ENCODE data around the gene SEC14L1.

The SEC14L1 gene

GRCh38 chr17:77213778-77214132 is 73.0 kb downstream of the SEC14L1 start:
- WGBS = 95% methylated on average over 17 of the region's 17 CpGs
- H3K4ac ChIP-seq (ENCODE audit: low read depth in 1 of 2, low read length in 2 of 2) = no peak overlapping the region
- H3K27ac ChIP-seq (ENCODE audit: low read length, poor library complexity, severe bottlenecking) = no peak overlapping the region
- no peak overlapping the region for H3K18ac ChIP-seq (ENCODE audit: low read depth in 1 of 2, low read length in 2 of 2)
- H4K8ac ChIP-seq (ENCODE audit: low read length) = no peak overlapping the region
- no peak overlapping the region for H3K23ac ChIP-seq (ENCODE audit: low read length in 2 of 2)
- H3K4me2 ChIP-seq (ENCODE audit: low read length, poor library complexity, severe bottlenecking) = no peak overlapping the region
- H3K4me3 ChIP-seq (ENCODE audit: insufficient read depth in 1 of 2, low read depth in 1 of 2, low read length in 2 of 2) = no peak overlapping the region
- H2AFZ ChIP-seq (ENCODE audit: low read depth, low read length) = no peak overlapping the region
- H3K36me3 ChIP-seq (ENCODE audit: control insufficient read depth in 1 of 2, insufficient read depth in 2 of 2, low read depth in 1 of 2, low read length in 2 of 2) = peaks cover 81 to 93% of the 10 kb centered on the region in 2 experiments
- no peaks in the 10 kb centered on the region for H3K9me3 ChIP-seq (ENCODE audit: control insufficient read depth, low read length)
- H3K14ac ChIP-seq (ENCODE audit: low read length in 2 of 2) = no peak overlapping the region
- no peaks in the 10 kb centered on the region for H3K27me3 ChIP-seq (ENCODE audit: control insufficient read depth in 1 of 2, insufficient read depth in 1 of 2, low read length in 2 of 2)
- no peak overlapping the region for H2BK5ac ChIP-seq (ENCODE audit: low read depth, low read length, poor library complexity, severe bottlenecking)
- peaks cover 38% of the 10 kb centered on the region for H3K79me1 ChIP-seq (replicated peaks; ENCODE audit: low read length, poor library complexity, severe bottlenecking)
- H3K9ac ChIP-seq (ENCODE audit: low read length) = no peak overlapping the region
- no peak overlapping the region for H4K91ac ChIP-seq (ENCODE audit: low read length)
- DNase-seq = no peak
- H2AK5ac ChIP-seq (ENCODE audit: low read length, severe bottlenecking) = no peak overlapping the region
- H2BK12ac ChIP-seq (ENCODE audit: low read length in 2 of 2) = no peak overlapping the region
- peaks cover 2% of the 10 kb centered on the region for H3K4me1 ChIP-seq (ENCODE audit: control insufficient read depth, insufficient read depth, low read depth, low read length)
- H2BK120ac ChIP-seq (ENCODE audit: low read depth, low read length) = no peak overlapping the region
- no peak overlapping the region for H2BK15ac ChIP-seq (ENCODE audit: low read depth, poor library complexity, severe bottlenecking)

- no peak overlapping the region for H4K8ac ChIP-seq (ENCODE audit: low read length)
- H3K36me3 ChIP-seq (ENCODE audit: control insufficient read depth in 1 of 2, insufficient read depth in 2 of 2, low read depth in 1 of 2, low read length in 2 of 2) = peaks cover 82 to 93% of the 10 kb centered on the region in 2 experiments
- H3K9me3 ChIP-seq (ENCODE audit: control insufficient read depth, low read length) = no peaks in the 10 kb centered on the region
- 97% methylated on average over 11 of the region's 12 CpGs for WGBS
- peaks cover 3% of the 10 kb centered on the region for H3K4me1 ChIP-seq (ENCODE audit: control insufficient read depth, insufficient read depth, low read depth, low read length)
- H3K9ac ChIP-seq (ENCODE audit: low read length) = no peak overlapping the region
- H2BK120ac ChIP-seq (ENCODE audit: low read depth, low read length) = no peak overlapping the region
- H4K91ac ChIP-seq (ENCODE audit: low read length) = no peak overlapping the region
- H2AFZ ChIP-seq (ENCODE audit: low read depth, low read length) = no peak overlapping the region
- H2AK5ac ChIP-seq (ENCODE audit: low read length, severe bottlenecking) = no peak overlapping the region
- DNase-seq = no peak
- no peaks in the 10 kb centered on the region for H3K27me3 ChIP-seq (ENCODE audit: control insufficient read depth in 1 of 2, insufficient read depth in 1 of 2, low read length in 2 of 2)
- H2BK12ac ChIP-seq (ENCODE audit: low read length in 2 of 2) = no peak overlapping the region
- no peak overlapping the region for H2BK5ac ChIP-seq (ENCODE audit: low read depth, low read length, poor library complexity, severe bottlenecking)
- H3K79me1 ChIP-seq (replicated peaks; ENCODE audit: low read length, poor library complexity, severe bottlenecking) = peaks cover 40% of the 10 kb centered on the region
- no peak overlapping the region for H3K23ac ChIP-seq (ENCODE audit: low read length in 2 of 2)
- H3K27ac ChIP-seq (ENCODE audit: low read length, poor library complexity, severe bottlenecking) = no peak overlapping the region
- H3K14ac ChIP-seq (ENCODE audit: low read length in 2 of 2) = no peak overlapping the region
- H2BK15ac ChIP-seq (ENCODE audit: low read depth, poor library complexity, severe bottlenecking) = no peak overlapping the region
- H3K4me2 ChIP-seq (ENCODE audit: low read length, poor library complexity, severe bottlenecking) = no peak overlapping the region
- no peak overlapping the region for H3K4me3 ChIP-seq (ENCODE audit: insufficient read depth in 1 of 2, low read depth in 1 of 2, low read length in 2 of 2)
- no peak overlapping the region for H3K4ac ChIP-seq (ENCODE audit: low read depth in 1 of 2, low read length in 2 of 2)
- no peak overlapping the region for H3K18ac ChIP-seq (ENCODE audit: low read depth in 1 of 2, low read length in 2 of 2)
Observed at GRCh38 chr17:77214328-77214727, 73.6 kb downstream of the SEC14L1 start.

GRCh38 chr17:77214743-77215142 is 74.0 kb downstream of the SEC14L1 start:
- H3K18ac ChIP-seq (ENCODE audit: low read depth in 1 of 2, low read length in 2 of 2) = no peak overlapping the region
- H3K27me3 ChIP-seq (ENCODE audit: control insufficient read depth in 1 of 2, insufficient read depth in 1 of 2, low read length in 2 of 2) = no peaks in the 10 kb centered on the region
- H3K23ac ChIP-seq (ENCODE audit: low read length in 2 of 2) = no peak overlapping the region
- DNase-seq = peak; percentile 68
- no peak overlapping the region for H4K8ac ChIP-seq (ENCODE audit: low read length)
- H2AK5ac ChIP-seq (ENCODE audit: low read length, severe bottlenecking) = no peak overlapping the region
- peaks cover 3% of the 10 kb centered on the region for H3K4me1 ChIP-seq (ENCODE audit: control insufficient read depth, insufficient read depth, low read depth, low read length)
- H3K9ac ChIP-seq (ENCODE audit: low read length) = no peak overlapping the region
- H3K27ac ChIP-seq (ENCODE audit: low read length, poor library complexity, severe bottlenecking) = no peak overlapping the region
- H3K4ac ChIP-seq (ENCODE audit: low read depth in 1 of 2, low read length in 2 of 2) = no peak overlapping the region
- peaks cover 81 to 90% of the 10 kb centered on the region in 2 experiments for H3K36me3 ChIP-seq (ENCODE audit: control insufficient read depth in 1 of 2, insufficient read depth in 2 of 2, low read depth in 1 of 2, low read length in 2 of 2)
- H3K4me2 ChIP-seq (ENCODE audit: low read length, poor library complexity, severe bottlenecking) = no peak overlapping the region
- no peak overlapping the region for H3K14ac ChIP-seq (ENCODE audit: low read length in 2 of 2)
- no peak overlapping the region for H4K91ac ChIP-seq (ENCODE audit: low read length)
- no peak overlapping the region for H2AFZ ChIP-seq (ENCODE audit: low read depth, low read length)
- no peak overlapping the region for H3K4me3 ChIP-seq (ENCODE audit: insufficient read depth in 1 of 2, low read depth in 1 of 2, low read length in 2 of 2)
- no peak overlapping the region for H2BK120ac ChIP-seq (ENCODE audit: low read depth, low read length)
- H2BK5ac ChIP-seq (ENCODE audit: low read depth, low read length, poor library complexity, severe bottlenecking) = no peak overlapping the region
- no peak overlapping the region for H2BK15ac ChIP-seq (ENCODE audit: low read depth, poor library complexity, severe bottlenecking)
- peaks cover 39% of the 10 kb centered on the region for H3K79me1 ChIP-seq (replicated peaks; ENCODE audit: low read length, poor library complexity, severe bottlenecking)
- H3K9me3 ChIP-seq (ENCODE audit: control insufficient read depth, low read length) = no peaks in the 10 kb centered on the region
- 82% methylated on average over 11 of the region's 11 CpGs for WGBS
- H2BK12ac ChIP-seq (ENCODE audit: low read length in 2 of 2) = no peak overlapping the region

- Histone ChIP-seq H3K36me3 (ENCODE audit: control insufficient read depth in 1 of 2, insufficient read depth in 2 of 2, low read depth in 1 of 2, low read length in 2 of 2) (peaks cover 78 to 86% of the 10 kb centered on the region in 2 experiments), H2AFZ (ENCODE audit: low read depth, low read length) (no peak overlapping the region), H3K4me1 (ENCODE audit: control insufficient read depth, insufficient read depth, low read depth, low read length) (peaks cover 3% of the 10 kb centered on the region), H2BK12ac (ENCODE audit: low read length in 2 of 2) (peak overlapping the region in 1 of 2 experiments; percentile 8), H3K9me3 (ENCODE audit: control insufficient read depth, low read length) (no peaks in the 10 kb centered on the region), H4K91ac (ENCODE audit: low read length) (no peak overlapping the region), H3K18ac (ENCODE audit: low read depth in 1 of 2, low read length in 2 of 2) (no peak overlapping the region), H3K23ac (ENCODE audit: low read length in 2 of 2) (no peak overlapping the region), H3K14ac (ENCODE audit: low read length in 2 of 2) (no peak overlapping the region), H3K4me2 (ENCODE audit: low read length, poor library complexity, severe bottlenecking) (no peak overlapping the region), H2BK15ac (ENCODE audit: low read depth, poor library complexity, severe bottlenecking) (no peak overlapping the region), H2BK120ac (ENCODE audit: low read depth, low read length) (no peak overlapping the region), H3K4me3 (ENCODE audit: insufficient read depth in 1 of 2, low read depth in 1 of 2, low read length in 2 of 2) (no peak overlapping the region), H2BK5ac (ENCODE audit: low read depth, low read length, poor library complexity, severe bottlenecking) (no peak overlapping the region), H2AK5ac (ENCODE audit: low read length, severe bottlenecking) (no peak overlapping the region), H3K27ac (ENCODE audit: low read length, poor library complexity, severe bottlenecking) (no peak overlapping the region), H3K4ac (ENCODE audit: low read depth in 1 of 2, low read length in 2 of 2) (no peak overlapping the region), H4K8ac (ENCODE audit: low read length) (peak overlapping the region; percentile 59), H3K27me3 (ENCODE audit: control insufficient read depth in 1 of 2, insufficient read depth in 1 of 2, low read length in 2 of 2) (no peaks in the 10 kb centered on the region), H3K9ac (ENCODE audit: low read length) (no peak overlapping the region), H3K79me1 (replicated peaks; ENCODE audit: low read length, poor library complexity, severe bottlenecking) (peaks cover 39% of the 10 kb centered on the region)
- DNase-seq = no peak
- 98% methylated on average over 16 of the region's 16 CpGs for WGBS
Observed at GRCh38 chr17:77215281-77215680, 74.5 kb downstream of the SEC14L1 start.

Data from mesenchymal stem cell (in vitro differentiated cells and primary cell).